ENCODE measurements around the gene FAM193A.
A peak's percentile ranks its signal among the peaks of the same experiment; 100 is the strongest.
"Not testable (repeated sequence)": the region's sequence is repeated elsewhere in the genome, so short reads cannot be mapped to it uniquely, and the experiment has no call there.

FAM193A gene

GRCh38 chr4:2695346-2696060 is 159.1 kb downstream of the FAM193A start:
- DNase-seq = no peak

GRCh38 chr4:2696423-2696822 is 160.0 kb downstream of the FAM193A start:
- no peak for DNase-seq

DNA sequence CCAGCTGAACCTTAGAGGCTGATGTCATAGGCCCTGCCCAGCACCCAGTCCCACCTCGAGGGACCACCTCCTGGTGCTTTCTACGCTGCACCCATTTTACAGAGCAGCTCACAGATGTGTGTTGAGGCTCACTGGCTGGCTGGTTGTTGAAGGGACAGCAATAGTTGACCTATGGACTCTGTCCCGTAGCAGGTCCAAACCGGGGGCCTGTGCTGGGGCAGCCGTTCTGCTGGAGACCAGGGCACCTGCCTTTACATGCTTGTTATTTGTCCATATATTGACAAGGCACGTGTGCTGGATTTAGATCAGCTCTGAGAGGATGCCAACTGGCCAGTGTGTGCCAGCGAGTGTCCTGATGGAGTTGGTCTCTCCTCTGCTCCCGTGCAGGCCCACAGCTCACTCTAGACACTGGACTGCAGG is 161.6 kb downstream of the FAM193A start:
- DNase-seq = no peak

- DNase-seq = no peak
Measured at GRCh38 chr4:2698504-2698903, 162.1 kb downstream of the FAM193A start.

- no peak for DNase-seq
Measured at GRCh38 chr4:2698951-2699505, 162.6 kb downstream of the FAM193A start.

GRCh38 chr4:2699534-2699933 is 163.1 kb downstream of the FAM193A start:
- no peak for DNase-seq

- DNase-seq = no peak
Measured at GRCh38 chr4:2700031-2700430, 163.6 kb downstream of the FAM193A start.

DNA sequence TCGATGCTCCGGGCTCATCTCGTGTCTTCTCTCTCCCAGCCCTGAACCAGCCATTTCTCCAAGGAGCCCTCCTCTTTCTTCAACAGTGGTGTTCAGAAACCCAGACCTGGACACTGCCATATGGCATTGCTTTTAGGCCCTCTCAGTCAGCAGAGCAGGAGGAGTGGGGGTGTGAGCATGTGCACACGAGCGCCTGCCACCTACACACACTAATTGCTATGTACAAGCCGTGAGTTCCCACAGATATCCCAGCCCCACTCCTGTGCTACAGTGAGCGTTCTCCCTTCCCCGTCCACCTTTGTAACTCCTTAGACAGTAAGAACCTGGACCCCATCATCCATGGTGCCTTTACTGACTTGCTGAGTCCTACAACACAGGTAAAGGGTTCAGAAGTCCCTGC is 165.9 kb downstream of the FAM193A start:
- no peak for DNase-seq

DNA sequence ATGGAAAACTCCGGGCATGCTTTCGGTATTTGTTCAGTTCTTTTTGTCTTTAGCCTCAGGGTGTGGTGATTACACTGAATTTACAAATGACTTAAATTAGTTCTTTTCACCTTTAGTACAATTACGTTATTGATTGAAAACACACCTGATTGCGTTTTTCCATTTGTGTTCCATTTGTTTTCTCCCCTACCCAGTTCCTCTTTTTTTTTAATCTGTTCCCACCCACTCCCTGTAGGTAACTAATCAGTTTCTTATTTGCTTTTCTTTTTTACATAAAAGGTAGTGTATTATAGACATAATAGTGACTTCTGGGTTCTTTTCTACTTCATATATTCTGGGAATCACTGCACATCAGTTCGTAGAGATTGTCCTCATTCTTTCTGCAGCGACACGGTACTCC is 166.3 kb downstream of the FAM193A start:
- no peak for DNase-seq

DNA sequence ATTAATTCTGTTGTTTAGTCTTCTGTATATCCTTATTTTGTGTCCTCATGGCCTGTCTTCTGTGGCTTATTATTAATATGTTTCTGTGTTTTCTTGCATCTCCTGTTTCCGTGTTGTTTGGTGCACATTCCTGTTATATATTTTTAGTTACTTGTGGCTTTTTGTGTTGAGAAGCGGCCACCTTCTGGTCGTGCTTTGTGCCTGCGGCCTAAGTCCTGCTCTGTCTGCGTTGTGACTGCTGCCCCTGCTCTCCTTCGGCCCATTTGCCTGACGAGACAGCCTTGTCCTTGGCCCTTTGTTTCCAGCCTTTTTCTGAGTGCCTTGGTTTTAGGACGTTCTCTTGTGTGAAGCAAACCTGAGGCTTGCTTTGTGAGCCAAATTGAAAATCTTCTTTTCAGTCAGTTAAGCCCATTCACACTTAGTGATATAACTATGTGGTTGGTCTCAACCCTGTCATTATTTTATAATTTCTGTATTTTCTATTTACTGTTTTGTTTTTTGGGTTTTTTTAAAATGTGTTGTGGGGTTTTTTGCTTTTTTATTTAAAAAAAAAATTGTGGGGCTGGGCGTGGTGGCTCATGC is 175.9 kb downstream of the FAM193A start:
- no peak for DNase-seq

GRCh38 chr4:2713337-2713736 is 176.9 kb downstream of the FAM193A start:
- no peak for DNase-seq

DNA sequence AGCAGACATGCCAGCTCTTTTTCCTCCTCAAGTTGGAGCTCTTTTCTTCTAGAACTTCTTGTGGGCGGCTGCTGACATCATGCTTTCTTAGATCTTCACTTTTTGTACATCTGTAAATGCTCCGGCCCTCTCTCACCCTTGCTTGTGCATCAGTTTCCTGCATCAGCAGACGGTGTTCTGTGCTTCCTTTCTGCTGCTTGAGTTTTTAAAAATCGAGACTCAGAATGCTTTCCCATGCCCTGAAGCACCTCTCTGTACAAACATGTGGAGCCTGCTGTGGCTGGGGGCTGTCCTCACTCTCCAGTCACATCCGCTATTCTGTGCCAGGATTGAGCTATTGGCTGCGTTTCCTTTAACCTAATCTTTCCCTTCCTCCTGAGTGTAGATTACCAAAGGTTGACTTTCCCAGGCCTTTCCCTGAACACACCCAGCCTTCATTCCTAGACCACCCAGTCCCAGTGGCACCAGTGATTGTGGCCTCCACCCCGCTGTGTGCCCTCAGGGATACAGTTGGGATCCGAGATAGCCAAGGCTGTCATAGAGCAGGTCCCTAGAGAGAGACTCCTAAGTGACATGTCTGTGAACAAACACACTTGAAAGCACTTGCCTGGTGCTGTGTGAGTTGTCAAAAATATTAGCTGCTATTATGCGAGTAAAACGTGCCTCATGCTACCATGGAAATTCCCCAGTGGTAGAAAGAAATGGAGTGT is 177.8 kb downstream of the FAM193A start:
- peak in 1 of 2 donors; percentile 19 for DNase-seq

DNA sequence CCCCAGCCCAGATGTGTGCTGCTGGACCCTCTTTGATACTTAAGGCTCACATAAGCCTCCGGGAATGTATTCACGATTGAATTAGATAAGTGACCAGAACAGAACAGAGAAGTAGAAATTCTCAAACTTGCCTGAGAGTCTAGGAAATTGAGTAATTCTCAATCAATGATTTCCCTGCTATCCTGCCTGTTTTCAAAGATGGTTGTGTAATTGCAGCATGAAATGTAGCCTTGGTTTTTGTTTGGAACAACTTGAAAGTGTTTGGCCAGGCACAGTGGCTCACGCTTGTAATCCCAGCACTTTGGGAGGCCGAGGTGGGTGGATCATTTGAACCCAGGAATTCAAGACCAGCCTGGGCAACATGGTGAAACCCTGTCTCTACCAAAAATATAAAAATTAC is 178.5 kb downstream of the FAM193A start:
- no peak for DNase-seq

DNA sequence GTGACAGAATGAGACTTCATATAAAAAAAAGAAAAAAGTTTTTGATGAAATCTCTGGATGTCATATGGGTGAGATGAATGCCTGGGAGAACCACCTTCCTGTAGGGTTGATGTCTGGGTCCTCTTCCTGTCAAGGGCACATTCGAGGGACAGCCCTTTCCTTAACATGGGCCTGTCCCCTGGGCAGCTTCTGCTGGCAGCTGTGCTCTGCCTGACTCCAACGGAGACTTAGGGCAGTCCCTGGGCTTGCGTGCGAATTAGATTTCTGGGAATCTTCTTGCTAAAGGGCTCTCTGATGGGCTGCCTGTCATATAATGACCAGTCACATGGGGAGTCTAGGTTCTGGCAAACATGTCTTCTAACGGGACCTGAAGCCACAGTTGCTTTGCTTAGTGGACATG is 179.0 kb downstream of the FAM193A start:
- DNase-seq = no peak

- DNase-seq = no peak
Measured at GRCh38 chr4:2716236-2716635, 179.8 kb downstream of the FAM193A start.

- no peak for DNase-seq
Measured at GRCh38 chr4:2721586-2721985, 185.1 kb downstream of the FAM193A start.

DNA sequence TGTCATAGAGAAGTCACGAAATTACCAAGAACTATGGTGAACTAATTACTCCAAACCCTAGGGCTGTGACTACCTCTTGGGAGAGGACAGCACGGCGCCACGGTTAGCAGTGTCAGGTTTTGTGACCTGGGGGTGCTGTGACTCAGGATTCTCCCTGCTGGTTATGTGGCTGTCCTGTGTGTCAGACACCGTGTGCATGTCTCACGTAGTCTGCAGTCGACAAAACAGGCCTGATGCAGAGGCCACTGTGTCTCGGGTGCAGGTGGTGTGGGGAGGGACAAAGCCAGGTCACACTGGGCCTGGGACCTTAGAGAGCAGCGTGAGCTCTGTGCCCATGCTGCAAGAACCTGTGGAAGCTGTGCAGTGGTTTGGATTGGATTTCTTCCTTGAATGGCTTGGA is 185.6 kb downstream of the FAM193A start:
- DNase-seq = no peak

DNA sequence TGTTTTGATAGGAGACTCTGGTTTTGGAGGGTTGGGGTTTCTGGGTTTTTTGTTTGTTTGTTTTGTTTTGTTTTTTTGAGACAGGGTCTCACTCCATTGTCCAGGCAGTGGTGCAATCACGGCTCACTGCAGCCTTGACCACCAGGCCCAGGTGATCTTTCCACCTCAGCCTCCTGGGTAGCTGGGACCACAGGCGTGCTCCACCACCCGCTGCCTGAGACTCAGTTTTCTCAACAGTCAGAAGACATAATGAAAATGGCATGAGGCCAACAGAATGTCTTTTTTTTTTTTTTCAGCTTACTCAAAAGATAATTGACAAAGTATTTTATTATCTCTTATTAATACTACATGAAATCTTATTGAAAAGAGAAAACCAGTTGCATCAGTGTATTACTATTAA is 187.3 kb downstream of the FAM193A start:
- DNase-seq = no peak

GRCh38 chr4:2725380-2725779 is 188.9 kb downstream of the FAM193A start:
- no peak for DNase-seq

DNA sequence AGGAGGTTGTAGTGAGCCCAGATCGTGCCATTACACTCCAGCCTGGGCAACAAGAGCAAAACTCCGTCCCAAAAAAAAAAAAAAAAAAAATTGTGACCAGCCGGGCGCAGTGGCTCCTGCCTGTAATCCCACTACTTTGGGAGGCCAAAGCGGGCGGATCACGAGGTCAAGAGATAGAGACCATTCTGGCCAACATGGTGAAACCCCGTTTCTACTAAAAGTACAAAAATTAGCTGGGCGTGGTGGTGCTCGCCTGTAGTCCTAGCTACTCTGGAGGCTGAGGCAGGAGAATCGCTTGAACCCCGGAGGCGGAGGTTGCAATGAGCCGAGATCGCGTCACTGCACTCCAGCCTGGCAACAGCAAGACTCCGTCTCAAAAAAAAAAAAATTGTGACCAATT is 190.4 kb downstream of the FAM193A start:
- not testable (repeated sequence) for DNase-seq

GRCh38 chr4:2728221-2728620 is 191.8 kb downstream of the FAM193A start:
- DNase-seq = no peak

- no peak for DNase-seq
Measured at GRCh38 chr4:2728806-2729532, 192.5 kb downstream of the FAM193A start.

GRCh38 chr4:2729533-2729875 is 193.1 kb downstream of the FAM193A start:
- no peak for DNase-seq

All from stimulated activated CD4-positive, alpha-beta T cell treated with anti-CD3 and anti-CD28 coated beads, Interleukin-2, amount 100 ng/mL, for 48 hours (primary cell).